Testis (tissue), 3 donors: Measurements from ENCODE around the gene PRND. TPM values are rescaled to one million over a fixed set of nuclear protein-coding genes. Genes with fewer than 3 reads are reported as not detected.

Experiments used
- DNase-seq: peaks from one replicate; pipeline ENCODE4 v3.0.0-alpha.2; 2019
- H3K27ac ChIP-seq, 2 donors: fragments of 200-600 bp; sonication (generic); one replicate each; pipeline ENCODE4 v1.5.1; 2019
- H3K27me3 ChIP-seq: fragments of 200-600 bp; sonication (generic); one replicate; pipeline ENCODE4 v1.5.1; 2019
- H3K36me3 ChIP-seq: fragments of 200-600 bp; sonication (generic); one replicate; pipeline ENCODE4 v1.5.1; 2017; ENCODE audit warnings: low read depth; ENCODE audit errors: missing control alignments
- H3K4me1 ChIP-seq: fragments of 200-600 bp; sonication (generic); one replicate; pipeline ENCODE4 v1.5.1; 2019
- H3K4me3 ChIP-seq, 2 donors: fragments of 200-600 bp; sonication (generic); one replicate each; pipeline ENCODE4 v1.5.1; 2017 to 2019
- H3K9me3 ChIP-seq: fragments of 200-600 bp; sonication (generic); one replicate; pipeline ENCODE4 v1.5.1; 2017
- CTCF ChIP-seq, 3 experiments: fragments of 450-650 bp in 2 of 3; fragments of 200-600 bp in 1 of 3; sonication (generic) in 1 of 3; IDR thresholded peaks; one replicate each; pipeline ENCODE4 v1.5.1; 2016 to 2019; ENCODE audit warnings: antibody characterized with exemption in 3 of 3, mild to moderate bottlenecking in 2 of 3, moderate library complexity in 1 of 3
- POLR2A ChIP-seq: fragments of 450-650 bp; IDR thresholded peaks from one replicate; pipeline ENCODE4 v1.6.1; 2017; ENCODE audit warnings: antibody characterized with exemption, mild to moderate bottlenecking, moderate library complexity
- WGBS, 2 donors: methylation state at CpG; one replicate each; pipeline ENCODE4 v1.1.5; 2018; 5-methylcytosine and 5-hydroxymethylcytosine counted together
- intact Hi-C: fragments of 100-400 bp; cut with DNase I; formaldehyde crosslinking; loops from one replicate; pipeline ENCODE4 v1.15.1; 2023; ENCODE audit warnings: low total_unique reads
- polyA plus RNA-seq: library from polyadenylated mRNA; stranded (reverse); fragments of 350-450 nt; fragmentation: Illumina TruSeq; extraction: RNeasy Lipid Tissue Mini Kit (QIAGEN cat#74804); gene quantifications from one replicate; pipeline ENCODE4 v1.2.3, GENCODE V29; 2014; ENCODE audit warnings: low read depth, low replicate concordance; ENCODE audit not compliant: insufficient read depth
- total RNA-seq, 2 donors: library from RNA; depleted of rRNA; stranded (reverse); fragments of >200 nt; gene quantifications; one replicate each; pipeline ENCODE4 v1.2.3, GENCODE V29; 2016

The PRND gene
- total and polyA plus RNA-seq, 3 donors from 2014 or later: 147 to 729 (median 431) TPM

DNA sequence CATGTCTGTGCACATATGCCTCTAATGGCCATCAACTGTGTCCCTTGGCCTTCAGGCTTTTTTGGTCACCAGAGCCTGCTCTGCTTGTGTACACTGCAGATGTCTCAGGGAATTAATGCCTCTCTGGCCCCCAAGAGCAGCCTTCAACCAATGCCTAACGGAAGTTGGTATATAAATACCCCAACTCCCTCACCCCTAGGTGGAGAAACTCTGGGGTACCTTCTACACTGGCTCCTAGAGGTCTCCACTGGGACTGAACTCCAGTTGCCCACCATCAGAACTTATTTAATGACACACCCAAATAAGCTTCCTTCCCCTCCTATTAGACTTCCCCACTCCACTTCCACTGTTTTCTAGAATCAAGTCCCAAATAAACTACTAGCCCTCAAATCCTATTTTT lies 43.1 kb downstream of the PRND start:
- no peaks in the 10 kb centered on the region for H3K36me3 ChIP-seq
- WGBS, 2 donors: 52 to 73% methylated on average over 1 of the region's 1 CpG
- H3K9me3 ChIP-seq: no peaks in the 10 kb centered on the region
- no peak for TF ChIP-seq POLR2A
- TF ChIP-seq CTCF (IDR thresholded peaks at IDR 0.05): no peak
- peaks cover 6% of the 10 kb centered on the region for H3K4me1 ChIP-seq
- intact Hi-C loops: no loop called here
- H3K27ac ChIP-seq: no peak overlapping the region
- H3K4me3 ChIP-seq: no peak overlapping the region
- no peaks in the 10 kb centered on the region for H3K27me3 ChIP-seq
- no peak for DNase-seq

DNA sequence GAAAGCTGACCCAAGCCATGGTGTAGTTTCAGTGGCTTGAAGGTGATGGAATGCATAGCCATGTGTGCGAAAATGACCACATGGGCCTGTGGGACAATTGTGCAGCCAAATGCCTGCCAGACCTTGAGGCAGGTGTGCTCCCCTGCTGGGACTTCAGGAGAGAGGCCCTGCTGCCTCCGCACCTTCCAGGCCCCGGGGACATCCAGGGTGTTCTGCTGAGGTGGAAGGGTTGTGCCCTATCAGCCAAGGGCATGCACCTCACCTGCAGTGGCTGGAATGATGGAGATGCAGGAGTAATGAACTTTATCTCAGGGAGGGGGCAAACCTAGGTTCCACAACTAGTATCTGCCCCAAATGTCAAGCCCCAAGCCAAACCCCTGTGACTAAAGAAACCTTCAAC lies 44.0 kb downstream of the PRND start:
- H3K27me3 ChIP-seq: no peaks in the 10 kb centered on the region
- DNase-seq: no peak
- no peak for TF ChIP-seq POLR2A
- TF ChIP-seq CTCF (IDR thresholded peaks at IDR 0.05): no peak
- no peaks in the 10 kb centered on the region for H3K9me3 ChIP-seq
- 97 to 100% methylated on average over 1 to 3 of the region's 3 CpGs for WGBS, 2 donors
- intact Hi-C loops: no loop called here
- no peaks in the 10 kb centered on the region for H3K36me3 ChIP-seq
- no peak overlapping the region for H3K4me3 ChIP-seq
- peaks cover 6% of the 10 kb centered on the region for H3K4me1 ChIP-seq
- no peak overlapping the region for H3K27ac ChIP-seq

DNA sequence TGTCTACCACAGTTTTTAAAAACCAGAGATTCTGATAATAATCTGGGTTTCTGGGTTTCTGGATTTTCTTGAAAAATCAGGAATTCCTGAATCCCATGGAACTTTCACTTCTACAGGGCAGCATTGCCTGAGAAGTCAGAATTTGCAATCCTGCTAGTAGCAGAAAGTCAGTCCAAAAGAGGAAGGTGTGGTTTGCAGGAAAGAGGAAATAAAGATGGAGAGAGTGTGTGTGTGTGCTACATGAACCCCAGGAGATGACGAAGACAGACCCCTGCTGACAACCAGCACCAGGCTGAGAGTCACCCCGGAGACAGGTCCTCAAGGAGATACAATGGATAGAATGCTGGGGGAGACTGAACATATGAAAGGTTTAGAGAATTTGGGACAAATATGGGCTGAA lies 44.9 kb downstream of the PRND start:
- H3K4me1 ChIP-seq: no peaks in the 10 kb centered on the region
- H3K9me3 ChIP-seq: no peaks in the 10 kb centered on the region
- intact Hi-C loops: no loop called here
- H3K27ac ChIP-seq: no peak overlapping the region
- 85 to 91% methylated on average over 2 of the region's 2 CpGs for WGBS, 2 donors
- H3K4me3 ChIP-seq: no peak overlapping the region
- H3K36me3 ChIP-seq: no peaks in the 10 kb centered on the region
- TF ChIP-seq POLR2A (no peak), CTCF (IDR thresholded peaks at IDR 0.05) (no peak)
- H3K27me3 ChIP-seq: no peaks in the 10 kb centered on the region
- no peak for DNase-seq

GRCh38 chr20:4767084-4767483 lies 45.4 kb downstream of the PRND start:
- H3K9me3 ChIP-seq: no peaks in the 10 kb centered on the region
- TF ChIP-seq POLR2A (no peak), CTCF (IDR thresholded peaks at IDR 0.05) (no peak)
- no peak for DNase-seq
- no peaks in the 10 kb centered on the region for H3K27me3 ChIP-seq
- intact Hi-C loops: no loop called here
- no peaks in the 10 kb centered on the region for H3K36me3 ChIP-seq
- 65 to 78% methylated on average over 3 of the region's 3 CpGs for WGBS, 2 donors
- H3K4me1 ChIP-seq: no peaks in the 10 kb centered on the region
- no peak overlapping the region for H3K4me3 ChIP-seq
- H3K27ac ChIP-seq: no peak overlapping the region

DNA sequence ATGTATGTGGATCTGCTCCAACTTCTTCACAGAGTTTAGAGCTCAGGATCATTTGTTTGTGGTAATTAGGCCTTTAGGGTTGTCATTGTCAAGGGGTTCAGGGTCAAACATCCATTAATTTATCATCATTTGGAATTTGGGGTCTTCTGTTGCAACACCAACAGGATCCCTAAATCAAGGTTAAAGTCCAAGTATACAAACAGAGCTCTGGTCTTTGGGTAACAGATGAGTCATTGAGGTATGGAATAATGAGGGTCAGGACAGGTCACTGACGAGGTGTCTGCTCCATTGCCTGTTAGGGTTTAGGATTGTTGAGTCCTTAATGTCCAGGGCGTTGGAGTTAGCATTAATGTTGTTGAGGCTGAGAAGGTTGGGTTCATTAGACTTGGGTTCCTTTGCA lies 47.6 kb downstream of the PRND start:
- intact Hi-C loops: no loop called here
- Histone ChIP-seq H3K27ac (no peak overlapping the region), H3K27me3 (no peaks in the 10 kb centered on the region), H3K4me3 (no peak overlapping the region), H3K36me3 (no peaks in the 10 kb centered on the region), H3K9me3 (no peaks in the 10 kb centered on the region), H3K4me1 (no peaks in the 10 kb centered on the region)
- DNase-seq: no peak
- WGBS, 2 donors: 80 to 88% methylated on average over 2 of the region's 2 CpGs
- TF ChIP-seq CTCF (IDR thresholded peaks at IDR 0.05) (no peak), POLR2A (no peak)
